Activated naive CD4-positive, alpha-beta T cell treated with anti-CD3 and anti-CD28 coated beads, Interleukin-2, amount 50 U/mL, for 24 hours (primary cell): ENCODE measurements around the gene MTMR1.

Experiments used
- H3K27ac Mint-ChIP-seq: one replicate; pipeline ENCODE4 v1.8.0; 2021; ENCODE audit warnings: mild to moderate bottlenecking, mixed read lengths
- H3K27me3 Mint-ChIP-seq: one replicate; pipeline ENCODE4 v1.8.0; 2021; ENCODE audit warnings: mixed read lengths
- H3K36me3 Mint-ChIP-seq: one replicate; pipeline ENCODE4 v1.8.0; 2021; ENCODE audit warnings: mixed read lengths
- H3K4me1 Mint-ChIP-seq: one replicate; pipeline ENCODE4 v1.8.0; 2021; ENCODE audit warnings: mixed read lengths
- H3K4me3 Mint-ChIP-seq: one replicate; pipeline ENCODE4 v1.8.0; 2021; ENCODE audit warnings: mild to moderate bottlenecking, mixed read lengths
- H3K9me3 Mint-ChIP-seq: one replicate; pipeline ENCODE4 v1.8.0; 2021; ENCODE audit warnings: mixed read lengths

The MTMR1 gene

DNA sequence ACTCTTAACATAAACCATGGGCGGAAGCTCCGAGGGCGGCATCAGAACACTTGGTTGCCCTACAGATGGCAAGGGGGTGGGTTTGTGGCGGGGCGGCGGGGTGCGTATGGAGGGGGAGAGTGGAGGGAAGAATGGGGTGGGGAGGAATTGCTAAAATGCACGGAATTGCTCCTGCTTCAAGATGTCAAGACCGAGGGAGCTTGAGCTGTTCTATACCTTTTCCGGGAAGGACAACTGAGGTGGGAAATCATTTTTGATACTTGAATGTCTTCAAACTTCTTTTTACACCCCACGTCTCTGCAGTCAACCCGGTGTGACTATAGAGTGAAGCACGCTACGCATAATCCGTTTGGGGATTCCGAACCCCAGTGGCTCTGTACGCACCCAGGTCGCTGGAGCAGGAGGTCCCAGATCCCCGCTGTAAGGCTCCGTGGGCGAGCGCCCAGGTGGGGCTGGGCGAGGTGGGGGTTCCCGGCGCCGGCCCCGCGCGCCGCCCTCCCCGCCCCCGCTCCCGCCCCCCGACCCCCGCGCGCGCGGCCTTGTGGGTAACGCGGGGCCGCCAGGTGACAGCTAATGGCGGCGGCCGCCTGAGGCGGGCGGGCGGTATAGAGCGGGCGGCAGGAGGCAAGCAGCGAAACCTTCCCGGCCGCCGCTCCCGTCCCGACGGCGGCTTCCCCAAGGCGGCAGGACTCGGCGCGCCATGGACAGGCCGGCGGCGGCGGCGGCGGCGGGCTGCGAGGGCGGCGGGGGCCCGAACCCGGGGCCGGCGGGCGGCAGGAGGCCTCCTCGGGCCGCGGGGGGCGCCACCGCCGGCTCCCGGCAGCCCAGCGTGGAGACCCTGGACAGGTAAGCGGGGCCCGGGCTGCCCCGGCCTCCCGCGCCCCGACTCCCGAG is at the start of gene MTMR1:
Gene MTMR1 (plus strand): TSS at position 566 of the 894 bp plus-strand sequence. CDS start 135 bp downstream, at position 701.
- H3K4me1 Mint-ChIP-seq = peaks cover 74% of the 10 kb centered on the region
- H3K9me3 Mint-ChIP-seq = no peaks in the 10 kb centered on the region
- peak within 1 kb of the TSS; percentile 96 for H3K27ac Mint-ChIP-seq
- H3K36me3 Mint-ChIP-seq = peaks cover 4% of the 10 kb centered on the region
- H3K4me3 Mint-ChIP-seq = peak within 1 kb of the TSS; percentile 93
- no peaks in the 10 kb centered on the region for H3K27me3 Mint-ChIP-seq

DNA sequence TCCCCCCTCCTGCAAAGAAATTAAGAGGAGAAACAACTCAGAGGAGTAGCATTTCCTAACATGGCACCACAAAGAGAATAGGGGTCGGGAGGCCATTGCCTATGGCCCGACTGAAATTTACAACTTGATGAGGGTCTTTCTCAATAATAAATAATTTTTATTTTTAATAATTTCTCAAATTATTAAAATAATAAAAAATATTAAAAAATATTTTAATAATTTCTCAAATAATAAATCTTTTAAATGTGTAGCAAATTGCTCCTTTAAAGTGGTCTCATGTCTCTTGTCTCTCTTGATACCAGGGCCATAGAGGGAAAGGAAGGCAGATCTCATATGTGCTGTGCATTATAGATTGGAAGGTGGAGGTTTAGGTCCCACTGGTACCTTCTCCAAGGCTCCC is 49.2 kb upstream of the MTMR1 start:
- H3K4me3 Mint-ChIP-seq = no peak overlapping the region
- no peaks in the 10 kb centered on the region for H3K9me3 Mint-ChIP-seq
- H3K36me3 Mint-ChIP-seq = no peaks in the 10 kb centered on the region
- H3K27ac Mint-ChIP-seq = no peak overlapping the region
- no peaks in the 10 kb centered on the region for H3K4me1 Mint-ChIP-seq
- no peaks in the 10 kb centered on the region for H3K27me3 Mint-ChIP-seq

DNA sequence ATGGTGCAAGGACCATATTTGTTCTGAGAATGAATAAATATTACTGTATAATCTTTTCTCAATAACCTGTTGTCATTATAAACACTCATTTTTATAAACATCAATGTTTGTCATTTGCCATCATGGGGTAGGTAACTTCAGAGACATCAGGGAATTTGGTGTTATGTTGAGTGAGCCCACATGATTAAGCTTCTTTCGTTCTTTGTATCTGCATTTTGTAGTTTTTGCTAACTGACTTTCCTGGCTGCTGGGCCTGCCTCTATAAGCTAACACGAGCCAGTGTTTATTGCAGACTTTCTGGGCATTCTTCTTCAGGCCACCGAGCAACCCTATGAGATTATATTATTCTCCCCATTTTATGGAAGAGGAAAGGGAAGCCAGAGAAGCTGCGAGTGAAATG is 48.8 kb upstream of the MTMR1 start:
- no peaks in the 10 kb centered on the region for H3K27me3 Mint-ChIP-seq
- H3K27ac Mint-ChIP-seq = no peak overlapping the region
- H3K4me1 Mint-ChIP-seq = no peaks in the 10 kb centered on the region
- no peaks in the 10 kb centered on the region for H3K36me3 Mint-ChIP-seq
- no peaks in the 10 kb centered on the region for H3K9me3 Mint-ChIP-seq
- H3K4me3 Mint-ChIP-seq = no peak overlapping the region

DNA sequence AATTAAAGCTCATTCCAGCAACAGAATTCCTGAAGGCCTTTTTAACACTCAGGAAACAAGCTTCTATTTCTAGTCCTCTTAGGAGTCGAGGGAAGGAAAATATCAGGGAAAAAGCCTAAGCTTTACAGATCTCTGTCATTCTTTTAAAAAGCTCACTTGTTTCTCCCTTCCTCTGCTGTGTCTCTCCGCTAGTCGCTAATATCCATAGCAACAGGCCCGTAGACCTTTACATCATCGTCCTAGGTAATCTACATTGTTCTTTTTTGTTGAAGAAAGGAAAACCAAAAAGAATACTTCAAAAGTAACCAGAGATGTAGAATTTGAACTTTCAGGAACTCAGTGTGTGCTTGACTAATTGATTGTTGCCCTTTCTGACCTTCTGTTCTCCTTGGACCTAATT is 45.9 kb upstream of the MTMR1 start:
- Mint-ChIP-seq H3K4me3 (no peak overlapping the region), H3K27ac (no peak overlapping the region), H3K4me1 (peaks cover 14% of the 10 kb centered on the region), H3K9me3 (no peaks in the 10 kb centered on the region), H3K36me3 (peaks cover 9% of the 10 kb centered on the region), H3K27me3 (no peaks in the 10 kb centered on the region)

DNA sequence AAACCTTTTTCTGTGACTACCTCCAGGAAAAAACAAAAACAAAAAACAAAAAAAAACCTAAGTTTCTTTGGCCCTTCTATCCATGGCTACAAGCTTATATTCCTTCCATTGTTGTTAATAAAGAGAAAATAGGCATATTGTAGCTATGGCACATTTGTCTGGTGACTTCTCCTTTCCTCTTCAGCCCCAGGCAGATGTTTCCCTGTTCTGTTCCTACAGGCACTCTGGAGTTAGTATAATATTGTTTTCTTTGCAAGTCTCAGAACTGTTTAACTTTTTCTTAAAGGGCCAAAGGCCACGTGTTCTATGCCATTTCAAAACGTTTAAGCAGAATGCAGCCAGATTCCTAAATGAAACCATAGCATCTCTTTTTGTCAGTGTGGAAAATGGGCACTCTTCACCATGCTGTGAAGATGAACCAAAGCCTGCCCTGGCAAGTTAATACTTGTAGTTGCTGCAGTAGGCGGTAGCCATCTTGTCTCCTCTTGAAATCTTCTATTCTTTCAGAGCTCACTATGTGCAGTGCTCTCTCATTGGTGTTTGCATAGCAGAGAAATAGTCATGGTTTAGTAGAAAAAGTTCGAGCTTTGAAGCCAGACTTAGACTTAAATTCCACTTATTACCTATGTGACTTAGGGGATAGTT is 44.8 kb upstream of the MTMR1 start:
- Mint-ChIP-seq H3K4me1 (peaks cover 14% of the 10 kb centered on the region), H3K9me3 (no peaks in the 10 kb centered on the region), H3K27ac (no peak overlapping the region), H3K36me3 (peaks cover 11% of the 10 kb centered on the region), H3K27me3 (no peaks in the 10 kb centered on the region), H3K4me3 (no peak overlapping the region)

DNA sequence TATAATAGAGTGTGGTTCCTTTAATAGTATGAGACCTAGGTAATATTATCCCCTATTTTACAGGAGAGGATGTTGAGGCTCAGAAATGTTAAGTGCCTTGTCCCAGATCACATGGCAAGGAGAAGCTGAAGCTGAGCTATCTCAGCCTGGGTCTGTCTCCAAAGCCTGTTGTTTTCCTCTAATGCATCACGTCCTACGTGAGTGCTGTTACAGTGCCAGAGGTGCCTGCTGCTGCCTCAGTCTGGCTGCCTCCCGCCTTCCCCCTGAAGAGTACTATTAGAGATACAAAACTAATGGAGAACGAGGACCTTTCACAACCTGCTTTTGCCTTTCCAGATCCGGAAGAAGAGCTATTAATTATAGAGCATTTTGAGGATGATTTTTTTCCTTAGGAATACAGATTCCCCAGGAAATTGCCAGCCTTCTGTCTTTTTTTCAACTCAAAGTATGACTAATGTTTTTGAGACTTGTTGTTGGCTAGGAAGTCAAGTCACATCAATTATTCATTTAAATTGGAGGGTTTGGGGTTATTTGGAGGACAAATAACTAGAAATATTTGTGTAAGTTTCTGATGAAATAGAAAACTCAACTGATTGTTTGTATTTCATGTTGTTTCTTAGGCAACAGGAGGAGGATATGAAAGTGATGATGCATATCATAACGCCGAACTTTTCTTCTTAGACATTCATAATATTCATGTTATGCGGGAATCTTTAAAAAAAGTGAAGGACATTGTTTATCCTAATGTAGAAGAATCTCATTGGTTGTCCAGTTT is 43.9 kb upstream of the MTMR1 start:
- Mint-ChIP-seq H3K27me3 (no peaks in the 10 kb centered on the region), H3K4me1 (peaks cover 14% of the 10 kb centered on the region), H3K36me3 (peaks cover 11% of the 10 kb centered on the region), H3K27ac (peak overlapping the region; percentile 39), H3K9me3 (no peaks in the 10 kb centered on the region), H3K4me3 (no peak overlapping the region)

DNA sequence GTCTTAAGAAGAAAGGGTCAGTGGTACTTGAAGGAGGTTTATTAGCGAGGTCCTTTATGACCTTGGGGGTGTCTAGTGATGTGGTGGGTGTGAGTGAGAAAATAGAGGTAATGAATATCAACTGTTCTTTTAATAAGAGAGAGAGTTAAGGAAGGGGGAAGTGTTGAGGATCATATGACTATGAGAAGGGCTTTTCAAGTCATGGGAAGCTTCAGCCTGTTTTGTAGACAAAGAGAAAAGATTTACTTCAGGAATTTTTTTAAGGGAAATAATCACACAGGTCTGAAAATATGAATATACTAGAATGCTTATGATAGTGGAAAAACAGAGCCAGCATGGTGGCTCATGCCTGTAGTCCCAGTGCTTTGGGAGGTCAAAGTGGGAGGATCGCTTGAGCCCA is 41.3 kb upstream of the MTMR1 start:
- no peaks in the 10 kb centered on the region for H3K27me3 Mint-ChIP-seq
- peaks cover 14% of the 10 kb centered on the region for H3K4me1 Mint-ChIP-seq
- H3K36me3 Mint-ChIP-seq = peaks cover 11% of the 10 kb centered on the region
- H3K4me3 Mint-ChIP-seq = no peak overlapping the region
- no peaks in the 10 kb centered on the region for H3K9me3 Mint-ChIP-seq
- peak overlapping the region; percentile 47 for H3K27ac Mint-ChIP-seq

DNA sequence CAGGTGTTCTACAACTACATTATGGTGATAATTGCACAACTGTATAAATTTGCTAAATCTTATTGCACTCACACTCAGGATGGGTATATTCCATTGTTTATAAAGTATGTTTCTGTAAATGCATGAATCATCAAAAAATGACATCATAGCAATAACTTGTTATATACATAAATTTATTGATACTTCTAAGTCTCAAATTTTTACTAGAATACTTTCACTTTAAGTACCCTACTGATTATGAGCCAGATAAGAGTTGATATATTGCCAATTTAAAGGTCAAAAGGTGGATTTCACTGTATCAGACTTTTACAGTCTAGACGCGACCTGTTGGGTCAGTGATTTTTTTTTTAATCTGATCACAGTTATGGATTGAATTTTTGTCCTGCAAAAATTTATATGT is 37.4 kb upstream of the MTMR1 start:
- Mint-ChIP-seq H3K4me1 (peaks cover 9% of the 10 kb centered on the region), H3K4me3 (no peak overlapping the region), H3K36me3 (peaks cover 9% of the 10 kb centered on the region), H3K9me3 (no peaks in the 10 kb centered on the region), H3K27me3 (no peaks in the 10 kb centered on the region), H3K27ac (no peak overlapping the region)

DNA sequence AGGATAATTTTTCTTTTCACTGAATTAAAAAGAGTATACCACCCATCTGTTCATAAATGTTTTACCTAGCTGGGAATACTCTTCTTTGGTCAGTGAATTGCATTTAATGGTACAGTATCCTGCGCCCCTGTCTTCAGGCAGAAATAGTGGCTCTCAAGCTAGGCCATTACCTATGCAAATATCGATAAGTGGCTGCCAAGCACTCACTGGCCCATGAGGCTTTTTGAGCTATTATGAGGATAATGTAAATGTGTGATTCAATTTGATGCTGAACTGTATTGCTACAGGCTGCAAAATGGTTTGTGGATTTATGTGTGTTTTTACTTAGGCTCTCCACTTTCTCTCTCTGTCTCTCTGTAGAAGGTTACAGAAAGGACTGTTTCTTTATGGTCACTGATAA is 30.1 kb upstream of the MTMR1 start:
- no peaks in the 10 kb centered on the region for H3K4me1 Mint-ChIP-seq
- no peaks in the 10 kb centered on the region for H3K27me3 Mint-ChIP-seq
- no peak overlapping the region for H3K4me3 Mint-ChIP-seq
- peaks cover 16% of the 10 kb centered on the region for H3K36me3 Mint-ChIP-seq
- no peaks in the 10 kb centered on the region for H3K9me3 Mint-ChIP-seq
- no peak overlapping the region for H3K27ac Mint-ChIP-seq

DNA sequence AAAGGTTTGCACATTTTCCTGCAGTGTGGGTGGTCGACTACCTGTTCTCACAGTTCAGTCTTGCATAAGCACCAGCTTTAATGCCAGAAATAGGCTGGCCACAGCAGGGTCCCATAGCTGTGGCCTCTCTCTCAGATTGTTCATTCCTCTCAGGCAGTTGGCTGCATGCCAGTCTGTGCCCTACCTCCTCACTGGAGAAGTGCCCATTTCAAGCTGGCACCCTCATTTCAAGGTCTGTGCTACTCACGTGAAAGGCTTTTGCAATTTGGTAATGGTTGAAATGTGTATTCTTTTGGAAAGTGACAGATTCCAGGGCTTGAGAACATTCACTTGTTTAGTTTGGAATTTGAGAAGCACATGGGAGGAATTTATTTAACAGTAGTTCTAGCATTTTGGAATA is 28.9 kb upstream of the MTMR1 start:
- Mint-ChIP-seq H3K4me3 (no peak overlapping the region), H3K4me1 (no peaks in the 10 kb centered on the region), H3K27ac (no peak overlapping the region), H3K36me3 (peaks cover 16% of the 10 kb centered on the region), H3K27me3 (no peaks in the 10 kb centered on the region), H3K9me3 (no peaks in the 10 kb centered on the region)

DNA sequence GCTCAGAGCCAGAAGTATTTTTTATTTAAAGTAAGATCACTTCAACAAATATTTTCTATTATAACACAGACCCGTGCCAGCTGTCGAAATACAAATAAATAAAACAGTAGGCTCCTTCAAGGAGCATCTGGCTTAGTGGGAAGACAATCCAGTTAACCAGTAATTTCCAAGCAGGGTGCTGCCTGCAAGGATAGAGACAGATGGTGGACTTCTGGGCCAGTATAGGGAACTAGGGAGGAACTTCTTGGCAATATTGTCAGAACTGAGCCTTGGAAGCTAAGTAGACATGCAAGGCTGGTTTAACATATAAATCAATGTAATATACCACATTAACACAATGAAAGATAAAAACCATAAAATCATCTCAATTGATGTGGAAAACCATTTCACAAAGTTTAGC is 17.0 kb upstream of the MTMR1 start:
- no peak overlapping the region for H3K4me3 Mint-ChIP-seq
- H3K27me3 Mint-ChIP-seq = no peaks in the 10 kb centered on the region
- no peaks in the 10 kb centered on the region for H3K9me3 Mint-ChIP-seq
- no peaks in the 10 kb centered on the region for H3K4me1 Mint-ChIP-seq
- no peaks in the 10 kb centered on the region for H3K36me3 Mint-ChIP-seq
- no peak overlapping the region for H3K27ac Mint-ChIP-seq

DNA sequence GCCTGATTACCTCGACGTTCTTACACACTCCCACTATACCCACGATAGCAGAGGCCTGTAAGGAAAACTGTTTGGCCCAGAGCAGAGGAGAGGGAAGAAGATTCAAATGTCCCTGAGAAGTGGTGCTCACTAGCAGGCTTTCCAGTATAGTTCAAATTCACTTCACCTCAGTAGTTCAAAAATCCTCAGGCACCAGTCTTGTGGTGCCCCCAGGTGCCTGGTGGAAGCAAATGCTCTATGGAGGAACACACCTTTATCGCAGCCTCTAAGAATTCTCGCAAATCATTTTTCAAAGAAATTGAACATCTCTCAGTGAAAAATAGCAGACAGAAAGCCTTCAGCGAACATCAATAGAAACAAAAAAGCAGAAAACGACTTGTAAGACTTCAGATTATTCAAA is 12.2 kb upstream of the MTMR1 start:
- H3K27ac Mint-ChIP-seq = no peak overlapping the region
- peaks cover 13% of the 10 kb centered on the region for H3K4me1 Mint-ChIP-seq
- no peaks in the 10 kb centered on the region for H3K36me3 Mint-ChIP-seq
- H3K4me3 Mint-ChIP-seq = no peak overlapping the region
- no peaks in the 10 kb centered on the region for H3K9me3 Mint-ChIP-seq
- H3K27me3 Mint-ChIP-seq = no peaks in the 10 kb centered on the region

DNA sequence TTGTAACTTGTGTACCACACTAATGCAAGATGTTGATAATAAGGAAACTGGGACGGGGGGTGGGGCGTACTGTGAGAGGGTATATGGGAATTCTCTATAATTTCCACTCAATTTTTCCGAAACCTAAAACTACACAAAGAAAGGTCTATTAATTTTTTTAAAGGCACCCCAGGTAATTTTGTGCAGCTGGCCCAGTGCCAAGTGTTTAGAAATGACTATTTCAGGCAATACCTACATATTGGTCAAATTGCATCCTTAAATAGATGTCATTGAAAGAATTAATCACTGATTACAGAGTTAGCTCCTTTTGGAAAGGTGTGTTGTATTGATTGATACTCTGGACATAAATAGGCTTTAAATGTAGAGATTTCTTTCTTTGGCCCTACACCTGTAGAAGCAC is 10.1 kb upstream of the MTMR1 start:
- Mint-ChIP-seq H3K27ac (no peak overlapping the region), H3K36me3 (no peaks in the 10 kb centered on the region)

DNA sequence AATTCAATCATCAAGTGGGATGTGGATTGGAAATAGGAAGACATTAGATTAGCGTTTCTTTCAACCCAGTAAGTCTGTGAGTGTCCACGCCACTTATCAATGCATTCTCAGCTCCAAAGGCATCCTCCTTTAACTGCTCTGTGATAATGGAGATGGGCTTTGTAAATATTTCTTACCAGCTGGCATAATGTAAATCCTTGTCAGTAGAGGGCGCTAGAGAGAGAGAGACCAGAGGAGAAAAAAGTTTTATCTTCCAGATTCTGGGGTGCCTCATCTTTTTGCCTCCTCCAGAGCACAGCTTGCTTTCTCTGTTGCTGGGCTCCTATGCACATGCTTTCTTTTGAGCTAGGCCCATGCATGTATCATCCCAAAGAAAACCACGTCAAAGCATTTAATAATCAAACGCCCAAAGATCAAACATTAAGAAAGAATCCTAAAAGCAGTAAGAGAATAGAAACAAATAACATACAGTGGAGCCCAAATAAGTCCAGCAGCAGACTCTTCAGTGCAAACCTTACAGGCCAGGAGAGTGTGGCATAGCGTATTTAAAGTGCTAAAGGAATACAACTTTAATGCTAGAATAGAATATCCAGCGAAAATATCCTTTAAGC is 9.6 kb upstream of the MTMR1 start:
- no peaks in the 10 kb centered on the region for H3K9me3 Mint-ChIP-seq
- no peaks in the 10 kb centered on the region for H3K36me3 Mint-ChIP-seq
- H3K4me3 Mint-ChIP-seq = no peak overlapping the region
- H3K27ac Mint-ChIP-seq = no peak overlapping the region
- no peaks in the 10 kb centered on the region for H3K27me3 Mint-ChIP-seq
- peaks cover 19% of the 10 kb centered on the region for H3K4me1 Mint-ChIP-seq

More for the DNA sequence above, 10.1 kb upstream of the MTMR1 start:
- peaks cover 14% of the 10 kb centered on the region for H3K4me1 Mint-ChIP-seq
- H3K4me3 Mint-ChIP-seq = no peak overlapping the region
- H3K9me3 Mint-ChIP-seq = no peaks in the 10 kb centered on the region
- no peaks in the 10 kb centered on the region for H3K27me3 Mint-ChIP-seq

DNA sequence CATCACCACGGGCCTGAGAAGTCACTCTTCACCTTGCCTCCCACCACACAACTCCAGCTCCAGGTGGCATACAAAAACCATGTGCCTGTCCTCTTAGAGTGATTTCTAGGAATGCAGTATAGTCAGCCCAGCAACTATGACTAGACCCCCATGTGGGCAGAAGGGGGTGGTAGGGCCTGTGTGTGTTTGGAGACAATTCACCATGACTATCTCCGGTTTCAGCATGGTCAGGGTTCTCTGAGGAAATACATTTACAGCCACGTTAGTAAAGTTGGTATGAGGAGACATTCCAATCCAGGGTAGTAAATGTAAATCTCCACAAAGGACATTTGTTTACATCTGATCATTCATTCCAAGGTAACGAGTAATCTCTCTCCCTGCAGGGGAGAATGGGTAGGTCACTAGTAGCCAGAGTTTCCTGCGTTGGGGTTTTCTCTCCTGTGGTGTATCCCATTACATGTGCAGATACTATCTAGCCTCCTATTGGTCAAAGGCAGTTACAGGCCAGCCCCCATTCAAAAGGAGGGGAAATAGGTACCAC is 4.2 kb upstream of the MTMR1 start:
- H3K36me3 Mint-ChIP-seq = no peaks in the 10 kb centered on the region
- H3K4me3 Mint-ChIP-seq = no peak overlapping the region
- H3K27ac Mint-ChIP-seq = no peak overlapping the region
- H3K27me3 Mint-ChIP-seq = no peaks in the 10 kb centered on the region
- peaks cover 48% of the 10 kb centered on the region for H3K4me1 Mint-ChIP-seq
- no peaks in the 10 kb centered on the region for H3K9me3 Mint-ChIP-seq
